ENCODE data around the gene RHOF. TPM values are rescaled to one million over a fixed set of nuclear protein-coding genes. Genes with fewer than 3 reads are reported as not detected.

Gene RHOF
- total and polyA plus RNA-seq, 2 of the 13 experiments (the other 11 are each of a cell fraction or from before 2014, with no cell fraction given): 14.6 to 32.2 TPM

DNA sequence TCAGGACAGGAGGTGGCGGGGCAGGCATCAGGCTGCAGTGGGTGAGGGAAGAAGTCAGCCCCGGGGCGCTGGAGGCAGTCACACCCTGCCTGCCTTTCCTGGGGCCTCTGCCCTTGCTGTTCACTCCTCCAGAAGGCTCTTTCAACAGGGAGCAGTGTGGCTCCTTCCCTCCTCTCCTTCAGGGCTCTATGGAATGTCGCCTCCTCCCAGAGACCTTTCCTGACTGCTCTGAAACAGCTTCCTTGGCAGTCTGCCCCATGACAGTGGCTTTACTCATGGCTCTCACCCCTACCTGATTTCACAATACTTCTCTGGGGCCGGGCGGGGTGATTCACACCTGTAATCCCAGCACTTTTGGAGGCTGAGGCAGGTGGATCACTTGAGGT is 7.1 kb downstream of the RHOF start (continued):
- TF ChIP-seq, protein P1, sequence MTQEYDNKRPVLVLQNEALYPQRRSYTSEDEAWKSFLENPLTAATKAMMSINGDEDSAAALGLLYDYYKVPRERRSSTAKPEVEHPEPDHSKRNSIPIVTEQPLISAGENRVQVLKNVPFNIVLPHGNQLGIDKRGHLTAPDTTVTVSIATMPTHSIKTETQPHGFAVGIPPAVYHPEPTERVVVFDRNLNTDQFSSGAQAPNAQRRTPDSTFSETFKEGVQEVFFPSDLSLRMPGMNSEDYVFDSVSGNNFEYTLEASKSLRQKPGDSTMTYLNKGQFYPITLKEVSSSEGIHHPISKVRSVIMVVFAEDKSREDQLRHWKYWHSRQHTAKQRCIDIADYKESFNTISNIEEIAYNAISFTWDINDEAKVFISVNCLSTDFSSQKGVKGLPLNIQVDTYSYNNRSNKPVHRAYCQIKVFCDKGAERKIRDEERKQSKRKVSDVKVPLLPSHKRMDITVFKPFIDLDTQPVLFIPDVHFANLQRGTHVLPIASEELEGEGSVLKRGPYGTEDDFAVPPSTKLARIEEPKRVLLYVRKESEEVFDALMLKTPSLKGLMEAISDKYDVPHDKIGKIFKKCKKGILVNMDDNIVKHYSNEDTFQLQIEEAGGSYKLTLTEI (CRISPR knock-in tag; conservative IDR thresholded peaks at IDR 0.05): no peak
- TF ChIP-seq, protein P2, sequence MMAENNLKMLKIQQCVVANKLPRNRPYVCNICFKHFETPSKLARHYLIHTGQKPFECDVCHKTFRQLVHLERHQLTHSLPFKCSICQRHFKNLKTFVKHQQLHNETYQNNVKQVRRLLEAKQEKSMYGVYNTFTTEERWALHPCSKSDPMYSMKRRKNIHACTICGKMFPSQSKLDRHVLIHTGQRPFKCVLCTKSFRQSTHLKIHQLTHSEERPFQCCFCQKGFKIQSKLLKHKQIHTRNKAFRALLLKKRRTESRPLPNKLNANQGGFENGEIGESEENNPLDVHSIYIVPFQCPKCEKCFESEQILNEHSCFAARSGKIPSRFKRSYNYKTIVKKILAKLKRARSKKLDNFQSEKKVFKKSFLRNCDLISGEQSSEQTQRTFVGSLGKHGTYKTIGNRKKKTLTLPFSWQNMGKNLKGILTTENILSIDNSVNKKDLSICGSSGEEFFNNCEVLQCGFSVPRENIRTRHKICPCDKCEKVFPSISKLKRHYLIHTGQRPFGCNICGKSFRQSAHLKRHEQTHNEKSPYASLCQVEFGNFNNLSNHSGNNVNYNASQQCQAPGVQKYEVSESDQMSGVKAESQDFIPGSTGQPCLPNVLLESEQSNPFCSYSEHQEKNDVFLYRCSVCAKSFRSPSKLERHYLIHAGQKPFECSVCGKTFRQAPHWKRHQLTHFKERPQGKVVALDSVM (CRISPR knock-in tag; IDR thresholded peaks at IDR 0.05): peak; percentile 39; the same call in 1 of the 2 replicates
- no peak for TF ChIP-seq ZNF615 (CRISPR knock-in tag; IDR thresholded peaks at IDR 0.05; ENCODE audit: borderline replicate concordance)
- TF ChIP-seq HNRNPK (IDR thresholded peaks at IDR 0.05; ENCODE audit: low read depth, low read length, poor library complexity, severe bottlenecking): no peak
- TF ChIP-seq ZMYM2 (CRISPR knock-in tag; IDR thresholded peaks at IDR 0.05): peak; percentile 65; the same call in 1 of the 2 replicates
- TF ChIP-seq POLR2AphosphoS5 (IDR thresholded peaks at IDR 0.05; ENCODE audit: low read depth, low read length): no peak
- no peak for TF ChIP-seq SKI (IDR thresholded peaks at IDR 0.05; ENCODE audit: partially characterized antibody)
- no peak for TF ChIP-seq ETV6 (CRISPR knock-in tag; conservative IDR thresholded peaks at IDR 0.05)
- TF ChIP-seq, protein P3, sequence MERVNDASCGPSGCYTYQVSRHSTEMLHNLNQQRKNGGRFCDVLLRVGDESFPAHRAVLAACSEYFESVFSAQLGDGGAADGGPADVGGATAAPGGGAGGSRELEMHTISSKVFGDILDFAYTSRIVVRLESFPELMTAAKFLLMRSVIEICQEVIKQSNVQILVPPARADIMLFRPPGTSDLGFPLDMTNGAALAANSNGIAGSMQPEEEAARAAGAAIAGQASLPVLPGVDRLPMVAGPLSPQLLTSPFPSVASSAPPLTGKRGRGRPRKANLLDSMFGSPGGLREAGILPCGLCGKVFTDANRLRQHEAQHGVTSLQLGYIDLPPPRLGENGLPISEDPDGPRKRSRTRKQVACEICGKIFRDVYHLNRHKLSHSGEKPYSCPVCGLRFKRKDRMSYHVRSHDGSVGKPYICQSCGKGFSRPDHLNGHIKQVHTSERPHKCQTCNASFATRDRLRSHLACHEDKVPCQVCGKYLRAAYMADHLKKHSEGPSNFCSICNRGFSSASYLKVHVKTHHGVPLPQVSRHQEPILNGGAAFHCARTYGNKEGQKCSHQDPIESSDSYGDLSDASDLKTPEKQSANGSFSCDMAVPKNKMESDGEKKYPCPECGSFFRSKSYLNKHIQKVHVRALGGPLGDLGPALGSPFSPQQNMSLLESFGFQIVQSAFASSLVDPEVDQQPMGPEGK (CRISPR knock-in tag; IDR thresholded peaks at IDR 0.05): 0 out of 2 replicates have a peak, but pooled peaks have one; percentile 36
- TF ChIP-seq ONECUT2 (CRISPR knock-in tag; IDR thresholded peaks at IDR 0.05): no peak
- no peak for TF ChIP-seq ZNF232 (CRISPR knock-in tag; IDR thresholded peaks at IDR 0.05; ENCODE audit: borderline replicate concordance)
- TF ChIP-seq ZBTB3 (CRISPR knock-in tag; IDR thresholded peaks at IDR 0.05; ENCODE audit: borderline replicate concordance, low read depth): no peak
- TF ChIP-seq SPEN (CRISPR knock-in tag; IDR thresholded peaks at IDR 0.05; ENCODE audit: low read depth): no peak
- TF ChIP-seq, protein P4, sequence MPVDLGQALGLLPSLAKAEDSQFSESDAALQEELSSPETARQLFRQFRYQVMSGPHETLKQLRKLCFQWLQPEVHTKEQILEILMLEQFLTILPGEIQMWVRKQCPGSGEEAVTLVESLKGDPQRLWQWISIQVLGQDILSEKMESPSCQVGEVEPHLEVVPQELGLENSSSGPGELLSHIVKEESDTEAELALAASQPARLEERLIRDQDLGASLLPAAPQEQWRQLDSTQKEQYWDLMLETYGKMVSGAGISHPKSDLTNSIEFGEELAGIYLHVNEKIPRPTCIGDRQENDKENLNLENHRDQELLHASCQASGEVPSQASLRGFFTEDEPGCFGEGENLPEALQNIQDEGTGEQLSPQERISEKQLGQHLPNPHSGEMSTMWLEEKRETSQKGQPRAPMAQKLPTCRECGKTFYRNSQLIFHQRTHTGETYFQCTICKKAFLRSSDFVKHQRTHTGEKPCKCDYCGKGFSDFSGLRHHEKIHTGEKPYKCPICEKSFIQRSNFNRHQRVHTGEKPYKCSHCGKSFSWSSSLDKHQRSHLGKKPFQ (CRISPR knock-in tag; IDR thresholded peaks at IDR 0.05; ENCODE audit: insufficient replicate concordance): peak; percentile 79
- TF ChIP-seq KDM6A (CRISPR knock-in tag; IDR thresholded peaks at IDR 0.05; ENCODE audit: low read depth): no peak
- TF ChIP-seq SRSF4 (IDR thresholded peaks at IDR 0.05; ENCODE audit: low read depth, low read length, poor library complexity, severe bottlenecking): no peak
- TF ChIP-seq ELF1 (CRISPR knock-in tag; IDR thresholded peaks at IDR 0.05): no peak
- no peak for TF ChIP-seq TAF15 (IDR thresholded peaks at IDR 0.05; ENCODE audit: low read depth, low read length, poor library complexity, severe bottlenecking)
- no peak for TF ChIP-seq ZNF546 (CRISPR knock-in tag; conservative IDR thresholded peaks at IDR 0.05)
- TF ChIP-seq CEBPG (CRISPR knock-in tag; IDR thresholded peaks at IDR 0.05): peak; percentile 89
- TF ChIP-seq YEATS2 (CRISPR knock-in tag; IDR thresholded peaks at IDR 0.05; ENCODE audit: borderline replicate concordance): no peak
- TF ChIP-seq, protein P5, sequence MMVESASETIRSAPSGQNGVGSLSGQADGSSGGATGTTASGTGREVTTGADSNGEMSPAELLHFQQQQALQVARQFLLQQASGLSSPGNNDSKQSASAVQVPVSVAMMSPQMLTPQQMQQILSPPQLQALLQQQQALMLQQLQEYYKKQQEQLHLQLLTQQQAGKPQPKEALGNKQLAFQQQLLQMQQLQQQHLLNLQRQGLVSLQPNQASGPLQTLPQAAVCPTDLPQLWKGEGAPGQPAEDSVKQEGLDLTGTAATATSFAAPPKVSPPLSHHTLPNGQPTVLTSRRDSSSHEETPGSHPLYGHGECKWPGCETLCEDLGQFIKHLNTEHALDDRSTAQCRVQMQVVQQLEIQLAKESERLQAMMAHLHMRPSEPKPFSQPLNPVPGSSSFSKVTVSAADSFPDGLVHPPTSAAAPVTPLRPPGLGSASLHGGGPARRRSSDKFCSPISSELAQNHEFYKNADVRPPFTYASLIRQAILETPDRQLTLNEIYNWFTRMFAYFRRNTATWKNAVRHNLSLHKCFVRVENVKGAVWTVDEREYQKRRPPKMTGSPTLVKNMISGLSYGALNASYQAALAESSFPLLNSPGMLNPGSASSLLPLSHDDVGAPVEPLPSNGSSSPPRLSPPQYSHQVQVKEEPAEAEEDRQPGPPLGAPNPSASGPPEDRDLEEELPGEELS (CRISPR knock-in tag; IDR thresholded peaks at IDR 0.05): no peak

Measured in HepG2 (cell line).